Peyer's patch (tissue), 4 donors: ENCODE results near the gene SLC16A9.
"Not testable (repeated sequence)": the region's sequence is repeated elsewhere in the genome, so short reads cannot be mapped to it uniquely, and the experiment has no call there.

ENCODE experiments used
- CTCF ChIP-seq, 6 experiments: fragments of 450-650 bp in 4 of 6; fragments of 200-600 bp in 2 of 6; sonication (generic) in 1 of 6; IDR thresholded peaks; one replicate each; pipeline ENCODE4 v1.5.1; 2017 to 2019; ENCODE audit warnings: antibody characterized with exemption in 6 of 6, mild to moderate bottlenecking in 3 of 6, moderate library complexity in 1 of 6
- POLR2A ChIP-seq, 2 donors: fragments of 450-650 bp; IDR thresholded peaks; one replicate each; pipeline ENCODE4 v1.5.1; 2017; ENCODE audit warnings: antibody characterized with exemption in 2 of 2, mild to moderate bottlenecking in 2 of 2, moderate library complexity in 2 of 2

- not testable (repeated sequence) for TF ChIP-seq CTCF, POLR2A (IDR thresholded peaks at IDR 0.05)
These were observed 46.4 kb downstream of the SLC16A9 start for GRCh38 chr10:59663213-59663612.
